OCI-M2 (cell line): ENCODE results near the gene COQ7.

Experiments used
- DNase-seq: peaks from one replicate; lab custom pipeline; 2025; ENCODE audit not compliant: unreplicated experiment; lab: John Stamatoyannopoulos, UW

COQ7 gene

GRCh38 chr16:19067349-19068236 lies at the start of gene COQ7:
Gene COQ7, plus strand, starts transcription at chr16:19067614. Its CDS starts 51 bp downstream, at chr16:19067665.
- DNase-seq: peak; percentile 70

GRCh38 chr16:19020689-19021088 lies 46.7 kb upstream of the COQ7 start:
- no peak for DNase-seq

GRCh38 chr16:19021747-19022146 lies 45.7 kb upstream of the COQ7 start:
- no peak for DNase-seq

GRCh38 chr16:19027416-19027815 lies 40.0 kb upstream of the COQ7 start:
- no peak for DNase-seq

- DNase-seq: no peak
These were observed 37.4 kb upstream of the COQ7 start for GRCh38 chr16:19029980-19030379.

GRCh38 chr16:19031738-19032137 lies 35.7 kb upstream of the COQ7 start:
- no peak for DNase-seq

GRCh38 chr16:19033761-19034160 lies 33.7 kb upstream of the COQ7 start:
- no peak for DNase-seq

- no peak for DNase-seq
These were observed 27.0 kb upstream of the COQ7 start for GRCh38 chr16:19040400-19040799.

GRCh38 chr16:19044769-19045168 lies 22.6 kb upstream of the COQ7 start:
- DNase-seq: no peak

GRCh38 chr16:19046062-19046461 lies 21.4 kb upstream of the COQ7 start:
- DNase-seq: no peak

GRCh38 chr16:19062706-19063105 lies 4.7 kb upstream of the COQ7 start:
- DNase-seq: no peak

- no peak for DNase-seq
These were observed 446 bp upstream of the COQ7 start for GRCh38 chr16:19066988-19067348.

- no peak for DNase-seq
These were observed 912 bp downstream of the COQ7 start for GRCh38 chr16:19068237-19068815.

- no peak for DNase-seq
These were observed 4.7 kb downstream of the COQ7 start for GRCh38 chr16:19071811-19072777.

- no peak for DNase-seq
These were observed 5.9 kb downstream of the COQ7 start for GRCh38 chr16:19073344-19073743.

- DNase-seq: no peak
These were observed 6.4 kb downstream of the COQ7 start for GRCh38 chr16:19073863-19074262.

- DNase-seq: no peak
These were observed 8.1 kb downstream of the COQ7 start for GRCh38 chr16:19075511-19075910.

GRCh38 chr16:19077879-19078278 lies 10.5 kb downstream of the COQ7 start:
- no peak for DNase-seq

- no peak for DNase-seq
These were observed 16.3 kb downstream of the COQ7 start for GRCh38 chr16:19083670-19084069.

- DNase-seq: no peak
These were observed 16.7 kb downstream of the COQ7 start for GRCh38 chr16:19084139-19084538.

- DNase-seq: no peak
These were observed 17.5 kb downstream of the COQ7 start for GRCh38 chr16:19084879-19085278.
